ENCODE data around the gene RAB7A.

DNA sequence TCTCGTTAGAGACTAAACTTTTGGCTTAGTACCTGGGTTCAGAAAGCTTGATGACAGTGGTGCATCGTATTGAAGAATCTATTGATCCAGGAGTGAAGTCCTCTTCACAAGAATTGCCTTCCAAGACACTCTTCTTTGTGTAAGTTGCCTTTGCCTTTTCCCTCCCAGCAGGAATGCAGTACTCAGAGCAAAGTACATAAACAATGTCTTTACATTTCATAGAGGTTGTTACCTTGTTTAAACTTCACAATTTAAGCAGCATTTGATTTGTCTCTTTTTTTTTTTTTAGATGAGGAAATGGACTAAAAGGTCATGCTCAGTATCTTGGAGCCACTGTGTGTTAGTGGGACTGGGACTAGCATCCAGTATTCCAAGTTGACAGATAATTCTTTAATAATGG, 9.9 kb downstream of the RAB7A start:
- TF ChIP-seq, protein P1, sequence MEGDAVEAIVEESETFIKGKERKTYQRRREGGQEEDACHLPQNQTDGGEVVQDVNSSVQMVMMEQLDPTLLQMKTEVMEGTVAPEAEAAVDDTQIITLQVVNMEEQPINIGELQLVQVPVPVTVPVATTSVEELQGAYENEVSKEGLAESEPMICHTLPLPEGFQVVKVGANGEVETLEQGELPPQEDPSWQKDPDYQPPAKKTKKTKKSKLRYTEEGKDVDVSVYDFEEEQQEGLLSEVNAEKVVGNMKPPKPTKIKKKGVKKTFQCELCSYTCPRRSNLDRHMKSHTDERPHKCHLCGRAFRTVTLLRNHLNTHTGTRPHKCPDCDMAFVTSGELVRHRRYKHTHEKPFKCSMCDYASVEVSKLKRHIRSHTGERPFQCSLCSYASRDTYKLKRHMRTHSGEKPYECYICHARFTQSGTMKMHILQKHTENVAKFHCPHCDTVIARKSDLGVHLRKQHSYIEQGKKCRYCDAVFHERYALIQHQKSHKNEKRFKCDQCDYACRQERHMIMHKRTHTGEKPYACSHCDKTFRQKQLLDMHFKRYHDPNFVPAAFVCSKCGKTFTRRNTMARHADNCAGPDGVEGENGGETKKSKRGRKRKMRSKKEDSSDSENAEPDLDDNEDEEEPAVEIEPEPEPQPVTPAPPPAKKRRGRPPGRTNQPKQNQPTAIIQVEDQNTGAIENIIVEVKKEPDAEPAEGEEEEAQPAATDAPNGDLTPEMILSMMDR (IDR thresholded peaks at IDR 0.05), result no peak
- TF ChIP-seq POLR2A (IDR thresholded peaks at IDR 0.05), result no peak

Data from thyroid gland (tissue), 4 donors.